G401.6 (cell line): ENCODE measurements around the gene PODXL2.
"Not testable (repeated sequence)": the region's sequence is repeated elsewhere in the genome, so short reads cannot be mapped to it uniquely, and the experiment has no call there.

Source experiments
- FAIRE-seq: peaks from 2 replicates; lab custom pipeline; 2012; peaks lifted over from hg19 to GRCh38; lab: Jason Lieb, UNC

The PODXL2 gene

GRCh38 chr3:127691489-127691888 lies 62.5 kb downstream of the PODXL2 start:
- FAIRE-seq: no peak

GRCh38 chr3:127691974-127692373 lies 63.0 kb downstream of the PODXL2 start:
- no peak for FAIRE-seq

GRCh38 chr3:127692501-127693335 lies 63.7 kb downstream of the PODXL2 start:
- no peak for FAIRE-seq

- FAIRE-seq: no peak
Measured at GRCh38 chr3:127693336-127693843, 64.4 kb downstream of the PODXL2 start.

DNA sequence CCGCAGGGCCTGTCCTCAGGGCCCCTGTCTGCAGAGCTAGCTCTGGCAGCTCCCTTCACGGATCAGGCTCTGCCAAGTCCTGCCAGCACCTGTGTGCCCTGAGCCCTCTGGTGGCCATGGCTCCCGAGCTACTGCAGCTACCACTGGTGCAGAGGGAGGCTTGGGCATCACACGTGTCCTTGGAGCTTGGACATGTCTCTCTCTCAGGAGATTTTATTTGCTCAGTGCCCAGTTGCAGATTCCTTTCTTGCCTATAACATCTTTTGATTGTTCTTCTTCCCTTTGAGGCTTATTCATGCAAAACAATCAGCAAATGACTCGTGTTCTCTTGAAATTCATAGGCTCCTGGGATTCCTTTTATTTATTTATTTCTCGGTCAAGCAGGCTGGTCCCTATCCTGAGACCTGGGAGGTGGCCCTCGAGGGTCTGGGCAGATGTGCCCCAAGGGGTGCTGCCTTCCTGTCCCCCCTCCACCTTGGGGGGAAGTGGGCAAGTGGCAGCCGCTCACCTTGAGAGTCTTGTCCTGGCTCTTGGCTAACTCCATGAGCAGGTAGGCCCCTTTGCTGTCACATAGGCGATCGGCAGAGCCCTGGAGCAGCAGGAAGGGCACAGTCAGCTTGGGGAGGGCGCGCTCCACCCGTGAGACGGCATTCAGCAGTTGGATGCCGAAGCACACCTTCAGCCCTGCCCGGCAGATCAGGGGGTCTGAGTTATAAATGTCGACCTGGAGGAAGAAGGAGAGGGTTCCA lies 65.7 kb downstream of the PODXL2 start:
- no peak for FAIRE-seq

- no peak for FAIRE-seq
Measured at GRCh38 chr3:127697551-127698240, 68.7 kb downstream of the PODXL2 start.

DNA sequence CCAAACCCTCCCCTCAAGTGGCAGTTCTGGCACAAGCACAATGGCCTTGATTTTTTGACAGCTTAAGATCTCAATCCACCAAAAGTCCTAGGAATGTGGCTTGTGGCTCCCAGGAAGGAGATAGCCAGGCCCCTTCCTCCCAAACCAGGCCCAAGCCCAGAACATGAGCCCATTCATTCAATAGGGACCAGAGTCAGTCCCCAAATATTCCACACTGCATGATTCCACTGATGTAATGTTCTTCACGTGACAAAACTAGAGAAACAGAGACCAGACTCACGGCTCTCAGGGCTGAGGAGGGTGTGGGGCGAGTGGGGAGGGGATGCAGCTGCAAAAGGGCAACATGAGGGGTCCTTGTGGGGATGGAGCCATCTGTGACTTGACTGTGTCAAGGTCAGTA lies 69.3 kb downstream of the PODXL2 start:
- no peak for FAIRE-seq

- no peak for FAIRE-seq
Measured at GRCh38 chr3:127698691-127699415, 69.9 kb downstream of the PODXL2 start.

DNA sequence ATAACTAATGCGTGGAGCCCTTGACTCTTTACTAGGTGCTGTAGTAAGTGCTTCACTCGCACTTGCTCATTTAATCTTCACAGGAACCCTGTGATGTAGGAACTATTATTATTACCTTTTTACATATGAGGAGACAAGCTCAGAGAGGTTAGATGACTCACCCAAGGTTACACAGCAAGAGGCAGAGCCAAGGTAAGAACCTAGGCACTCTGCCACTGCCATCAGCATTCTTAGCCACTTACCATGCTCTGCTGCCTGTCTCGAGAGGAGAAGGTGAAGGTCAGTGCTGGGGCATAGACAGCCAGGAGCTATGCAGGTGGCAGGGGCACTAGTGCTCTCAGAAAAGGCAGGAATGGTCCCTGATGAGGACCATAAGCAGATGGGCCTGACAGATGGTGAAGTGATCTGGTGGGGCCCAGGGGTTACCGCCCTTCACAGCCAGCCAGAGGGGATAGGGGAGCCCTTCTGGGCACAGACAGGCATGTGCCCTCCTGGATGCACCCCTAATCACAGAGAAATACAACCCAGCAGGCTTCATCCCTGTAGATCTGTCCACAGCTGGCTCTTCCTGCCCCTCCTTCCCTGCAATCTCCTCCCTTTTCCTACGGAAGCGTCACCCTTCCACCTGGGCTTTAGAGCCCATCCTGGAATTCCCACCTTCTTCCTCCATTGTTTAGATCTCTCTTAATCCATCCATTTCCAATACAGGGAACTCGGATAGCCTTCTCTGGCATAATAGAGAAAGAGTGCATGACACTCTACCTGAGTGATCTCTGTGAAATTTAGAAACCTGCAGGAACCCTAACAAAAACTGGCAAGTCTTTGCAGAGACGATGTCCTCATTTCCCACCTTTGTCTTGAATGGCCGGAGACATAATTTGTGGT lies 70.7 kb downstream of the PODXL2 start:
- no peak for FAIRE-seq

GRCh38 chr3:127700406-127700805 lies 71.4 kb downstream of the PODXL2 start:
- FAIRE-seq: no peak

GRCh38 chr3:127701280-127701911 lies 72.4 kb downstream of the PODXL2 start:
- no peak for FAIRE-seq

DNA sequence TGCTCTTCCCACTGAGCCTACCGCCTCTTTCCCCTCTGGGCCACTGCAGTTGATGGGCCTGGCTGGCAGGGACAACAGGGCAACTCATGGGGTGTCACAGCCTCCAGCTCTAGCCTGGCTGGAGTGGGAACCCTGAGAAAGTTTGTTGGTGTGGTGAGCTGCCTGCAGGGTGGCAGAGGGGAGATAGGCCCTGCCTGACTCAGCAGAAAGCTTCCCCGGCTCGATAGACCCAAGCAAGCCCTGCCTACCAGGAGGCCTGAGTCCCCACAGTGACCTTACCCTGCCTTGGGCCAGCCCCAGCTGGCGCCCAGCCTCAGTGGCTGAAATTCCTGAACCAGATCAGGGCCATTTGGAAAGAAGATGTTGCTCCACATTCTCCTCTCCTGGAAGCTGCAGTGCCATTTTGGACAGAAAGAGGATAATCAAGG lies 73.2 kb downstream of the PODXL2 start:
- FAIRE-seq: no peak

- not testable (repeated sequence) for FAIRE-seq
Measured at GRCh38 chr3:127704840-127705239, 75.9 kb downstream of the PODXL2 start.

- no peak for FAIRE-seq
Measured at GRCh38 chr3:127706312-127706711, 77.3 kb downstream of the PODXL2 start.

DNA sequence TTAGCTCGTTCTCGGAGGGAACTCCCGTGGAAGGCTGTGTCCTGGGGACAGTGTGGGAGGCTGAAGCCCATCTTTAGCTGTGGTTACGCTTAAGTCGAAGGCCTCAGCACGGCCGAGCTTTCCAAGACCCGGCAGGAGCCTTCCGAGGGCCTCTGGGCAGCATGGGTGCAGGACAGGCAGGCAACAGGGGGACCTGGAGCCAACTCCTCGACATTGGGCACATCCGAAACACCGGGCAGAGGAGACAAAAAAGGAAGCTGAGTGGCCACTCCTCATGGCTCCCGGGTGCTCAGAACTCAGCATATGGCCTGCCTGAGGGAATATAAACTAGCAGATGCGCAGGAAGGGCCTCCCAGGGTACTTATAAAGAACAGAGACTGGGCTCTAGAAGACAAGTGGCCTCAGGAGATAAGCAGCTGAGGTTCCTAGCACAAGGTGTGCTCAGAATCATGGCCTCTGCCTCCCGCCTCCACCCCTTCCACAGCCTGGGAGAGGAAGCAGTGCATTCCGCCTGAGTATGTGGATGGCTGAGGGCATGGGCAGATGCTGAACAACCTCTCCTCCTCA lies 77.9 kb downstream of the PODXL2 start:
- FAIRE-seq: no peak

GRCh38 chr3:127707851-127708411 lies 78.9 kb downstream of the PODXL2 start:
- FAIRE-seq: no peak

GRCh38 chr3:127708837-127709236 lies 79.9 kb downstream of the PODXL2 start:
- no peak for FAIRE-seq

DNA sequence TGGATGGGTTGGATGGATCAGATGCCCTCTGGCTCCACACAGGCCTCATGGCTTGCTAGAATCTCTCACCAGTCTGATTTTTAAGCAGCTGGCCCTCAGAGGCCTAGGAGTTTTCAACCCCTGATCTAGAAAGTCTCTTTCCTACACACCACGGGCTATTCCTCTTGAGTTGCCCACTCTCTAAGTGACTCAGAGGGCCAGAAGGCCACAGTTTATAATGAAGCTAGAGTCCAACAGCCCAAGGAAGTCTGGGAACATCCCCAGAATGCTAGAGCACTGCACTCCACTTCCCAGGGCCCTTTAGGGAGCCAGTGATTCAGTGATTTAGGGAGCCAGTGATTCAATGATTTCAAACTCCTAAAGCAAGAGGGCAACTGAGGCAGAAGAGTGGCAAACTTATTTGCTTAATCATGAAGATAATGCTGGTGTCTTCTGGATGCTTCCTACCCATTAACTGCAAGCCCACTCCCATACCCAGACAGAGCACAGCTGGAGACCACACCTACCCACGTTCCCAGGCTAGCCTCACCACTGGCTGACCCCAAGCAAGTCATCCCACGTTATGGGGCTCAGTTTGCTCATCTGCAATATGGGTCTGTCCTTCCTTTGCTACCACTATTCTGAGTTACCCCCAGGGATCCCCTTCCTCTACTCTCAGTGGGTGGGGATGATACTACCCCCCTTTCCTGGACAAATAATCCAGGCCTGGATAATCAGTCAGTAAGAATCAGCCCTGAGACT lies 80.5 kb downstream of the PODXL2 start:
- FAIRE-seq: no peak
